Daoy (cell line): ENCODE data around the gene CPLX4. TPM values are rescaled to one million over a fixed set of nuclear protein-coding genes. Genes with fewer than 3 reads are reported as not detected.
A peak's percentile ranks its signal among the peaks of the same experiment; 100 is the strongest.

ENCODE experiments used
- DNase-seq: peaks from one replicate; pipeline ENCODE4 v3.0.0-alpha.2; 2015; ENCODE audit warnings: low read depth
- total RNA-seq: library from RNA; depleted of rRNA; stranded (reverse); fragments of >200 nt; shearing (Covaris generic); gene quantifications from 2 replicates; pipeline ENCODE4 v1.2.3, GENCODE V29; 2014

CPLX4 gene
- total RNA-seq, 1 experiment from 2014 or later, result not detected

DNA sequence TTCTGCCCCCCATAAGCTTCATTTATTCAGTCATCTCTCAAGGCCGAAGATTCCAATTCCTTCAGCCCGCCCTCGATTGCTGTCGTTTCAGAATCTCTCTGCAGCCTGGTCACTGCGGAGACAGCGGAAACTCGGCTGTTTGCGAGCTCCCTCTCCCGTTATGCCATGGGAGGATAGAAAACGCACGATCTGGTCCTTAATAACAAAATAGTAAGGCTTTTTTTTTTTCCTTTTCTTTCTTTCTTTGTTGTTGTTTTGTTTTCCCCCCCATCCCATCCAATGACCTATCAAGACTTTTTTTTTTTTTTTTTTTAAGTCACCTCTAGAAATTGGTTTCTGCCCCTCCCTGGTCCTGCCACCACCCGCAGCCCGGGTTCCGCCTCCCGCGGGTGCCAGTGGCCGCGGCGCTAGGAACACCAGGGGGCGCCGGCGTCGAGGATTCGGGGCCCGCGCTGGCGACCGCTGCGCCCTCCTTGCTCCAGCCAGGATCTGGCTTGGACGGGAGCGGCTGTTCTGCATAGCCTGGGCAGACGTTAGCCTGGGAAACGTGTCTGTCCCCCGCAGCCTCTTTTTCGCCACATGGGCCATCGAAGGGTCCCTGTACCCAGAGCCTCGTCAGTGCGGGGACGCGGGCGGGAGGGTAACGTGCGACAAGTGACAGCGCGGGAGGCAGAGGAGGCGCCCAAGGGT, 10.1 kb downstream of the CPLX4 start:
- peak; percentile 80 for DNase-seq

- DNase-seq, result no peak
Measured at GRCh38 chr18:59306640-59307039, 11.8 kb downstream of the CPLX4 start.

DNA sequence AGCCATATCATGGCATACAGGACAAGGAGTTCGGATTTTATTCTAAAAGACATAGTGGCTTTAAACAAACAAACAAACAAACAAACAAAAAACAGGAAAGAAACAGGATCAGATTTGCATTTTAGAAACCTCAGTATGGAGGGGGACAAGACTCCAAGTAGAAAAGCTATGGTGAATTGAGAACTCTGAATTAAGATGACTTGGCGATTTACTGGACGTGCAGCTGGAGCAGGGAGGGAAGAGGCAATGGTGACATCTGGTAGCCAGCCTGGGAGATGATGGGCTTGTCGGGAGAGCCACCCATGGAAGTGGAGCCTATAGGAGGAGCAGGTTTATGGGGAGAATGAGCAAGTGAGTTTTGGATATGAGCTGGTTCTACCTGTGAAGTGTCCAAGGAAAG, 13.2 kb downstream of the CPLX4 start:
- DNase-seq, result no peak

DNA sequence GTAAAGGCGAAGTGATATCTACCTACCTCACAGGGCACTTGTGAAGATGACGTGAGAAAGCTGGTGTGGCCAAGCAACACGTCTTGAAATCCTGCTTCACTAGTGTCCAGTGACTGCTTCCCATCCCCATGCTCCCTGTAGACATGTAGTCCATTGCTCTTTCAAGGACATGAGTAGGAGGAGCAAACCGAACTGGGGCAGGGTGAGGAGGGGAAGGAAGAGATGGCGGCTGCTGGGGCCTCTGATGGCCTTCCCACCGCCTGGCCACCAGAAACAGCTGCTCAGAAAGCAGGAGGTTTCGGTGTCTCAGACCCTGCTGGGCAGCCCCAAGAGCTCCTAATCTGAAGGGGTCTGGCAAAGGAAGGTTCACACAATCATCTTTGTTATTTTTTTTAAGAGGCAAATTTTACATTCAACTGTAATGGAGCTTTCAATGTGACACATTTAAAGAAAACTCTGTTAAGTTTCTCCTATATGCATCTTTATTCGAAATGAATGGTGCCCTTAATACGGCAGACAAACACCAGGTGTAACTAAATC, 14.7 kb downstream of the CPLX4 start:
- DNase-seq, result no peak

DNA sequence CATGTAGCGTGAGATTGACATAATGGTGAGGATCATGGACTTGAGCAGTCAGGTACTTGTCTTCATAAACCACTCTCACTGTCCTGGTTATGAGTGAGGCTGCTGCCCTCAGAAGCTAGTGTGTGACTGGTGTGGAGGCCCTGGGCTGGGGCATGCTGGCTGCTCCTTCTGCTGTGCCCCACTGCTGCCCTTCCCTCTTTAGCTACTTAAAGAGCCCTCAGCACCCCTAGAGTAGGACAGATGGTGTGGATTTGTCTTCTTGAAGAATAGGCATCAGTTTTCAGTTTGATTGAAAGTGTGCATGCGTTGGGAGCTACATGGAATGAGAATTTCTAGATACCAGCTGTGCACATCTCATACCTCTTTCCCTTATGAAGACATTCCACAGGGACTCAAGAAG, 15.4 kb downstream of the CPLX4 start:
- no peak for DNase-seq

- no peak for DNase-seq
Measured at GRCh38 chr18:59301929-59302328, 16.5 kb downstream of the CPLX4 start.

DNA sequence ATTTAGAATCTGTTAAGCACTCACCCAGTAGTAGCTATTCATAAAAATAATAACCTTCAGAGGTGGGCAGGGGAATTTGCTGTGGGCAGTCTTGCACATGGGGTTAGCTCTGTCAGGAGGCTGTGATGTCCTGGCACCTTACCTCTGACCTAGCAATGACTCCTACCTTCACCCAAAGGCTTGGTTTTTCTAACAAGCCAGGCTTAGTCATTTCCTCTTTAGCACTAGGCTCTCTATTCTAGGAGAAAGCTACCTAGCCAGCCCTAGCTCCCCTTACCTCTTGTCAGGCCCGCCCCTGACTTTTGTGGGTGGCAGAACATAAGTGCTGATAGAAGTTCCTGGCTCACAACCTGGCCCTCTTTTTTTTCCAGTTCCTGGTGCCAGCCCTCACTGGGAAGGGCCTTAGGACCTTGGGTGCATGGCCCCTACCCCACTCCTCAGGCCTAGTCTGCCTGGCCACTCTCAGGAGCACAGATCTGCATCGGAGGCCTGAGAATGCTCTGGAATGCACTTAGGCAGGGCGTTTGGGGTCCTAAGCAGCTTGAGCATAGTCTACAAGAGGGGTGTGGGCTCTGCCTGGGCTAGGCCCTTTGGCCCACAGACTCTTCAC, 17.7 kb downstream of the CPLX4 start:
- DNase-seq, result peak; percentile 68

DNA sequence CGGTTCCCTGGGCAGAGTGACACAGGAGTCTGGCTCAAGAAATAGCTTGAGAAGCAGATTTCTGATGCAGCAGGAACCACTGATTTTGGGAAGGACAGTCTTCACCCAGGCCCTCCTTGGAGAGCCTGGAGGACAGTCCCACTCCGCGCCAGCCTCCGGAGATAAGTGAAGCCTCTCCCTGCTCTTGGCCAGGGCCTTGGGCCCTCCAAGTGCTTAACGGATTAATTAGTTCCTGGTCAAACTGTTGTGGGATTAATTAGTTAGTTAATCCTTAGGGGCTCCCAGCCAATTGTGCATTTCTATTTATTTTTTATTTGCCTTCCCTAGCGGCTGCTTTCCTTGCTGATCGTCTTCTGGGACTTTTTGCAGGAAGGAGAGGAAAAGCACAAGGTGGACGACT, 19.6 kb downstream of the CPLX4 start:
- DNase-seq, result no peak

- DNase-seq, result no peak
Measured at GRCh38 chr18:59293317-59293716, 25.1 kb downstream of the CPLX4 start.

- no peak for DNase-seq
Measured at GRCh38 chr18:59286341-59286740, 32.1 kb downstream of the CPLX4 start.

DNA sequence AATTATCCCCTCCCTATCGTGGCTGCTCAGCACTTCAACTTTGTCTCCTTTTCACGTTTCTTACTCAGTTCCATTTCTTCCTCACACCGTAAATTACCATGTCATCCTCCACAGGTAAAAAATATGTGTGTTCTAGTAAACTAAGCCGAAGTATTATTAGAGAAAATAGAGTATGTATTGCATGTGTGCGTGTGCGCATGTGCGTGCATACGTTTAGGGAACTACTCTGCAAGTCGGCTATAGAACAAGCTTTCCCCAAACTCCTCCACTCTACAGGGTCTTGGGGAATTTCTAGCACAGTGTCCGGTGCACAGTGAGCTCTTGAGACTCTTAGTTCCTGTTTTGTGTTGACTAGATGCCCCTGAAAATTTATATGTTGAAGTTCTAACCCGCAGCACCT, 36.1 kb downstream of the CPLX4 start:
- no peak for DNase-seq

- DNase-seq, result no peak
Measured at GRCh38 chr18:59279722-59280121, 38.7 kb downstream of the CPLX4 start.

- DNase-seq, result no peak
Measured at GRCh38 chr18:59279193-59279592, 39.3 kb downstream of the CPLX4 start.

GRCh38 chr18:59278793-59279192, 39.7 kb downstream of the CPLX4 start:
- DNase-seq, result no peak

DNA sequence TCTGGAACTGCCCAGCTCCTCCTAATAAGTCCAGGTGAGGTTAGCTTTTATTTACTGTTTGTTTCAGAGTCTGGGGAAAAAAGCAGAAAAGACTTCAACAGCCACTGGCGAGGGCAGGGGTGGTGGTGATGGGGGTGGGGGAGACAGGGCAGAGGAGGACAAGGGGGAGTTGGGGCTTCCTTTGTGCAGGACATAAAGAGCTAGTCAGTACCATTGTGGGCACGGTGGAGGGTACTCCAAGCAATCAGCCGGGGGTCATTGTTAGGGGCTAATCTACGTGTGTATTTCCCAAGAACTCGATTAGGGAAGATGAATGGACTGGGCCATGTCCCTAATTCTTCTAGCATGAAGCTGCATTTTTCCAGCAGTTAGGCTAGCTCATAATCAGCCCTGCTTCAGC, 42.4 kb downstream of the CPLX4 start:
- DNase-seq, result no peak

- no peak for DNase-seq
Measured at GRCh38 chr18:59275406-59275949, 43.0 kb downstream of the CPLX4 start.

DNA sequence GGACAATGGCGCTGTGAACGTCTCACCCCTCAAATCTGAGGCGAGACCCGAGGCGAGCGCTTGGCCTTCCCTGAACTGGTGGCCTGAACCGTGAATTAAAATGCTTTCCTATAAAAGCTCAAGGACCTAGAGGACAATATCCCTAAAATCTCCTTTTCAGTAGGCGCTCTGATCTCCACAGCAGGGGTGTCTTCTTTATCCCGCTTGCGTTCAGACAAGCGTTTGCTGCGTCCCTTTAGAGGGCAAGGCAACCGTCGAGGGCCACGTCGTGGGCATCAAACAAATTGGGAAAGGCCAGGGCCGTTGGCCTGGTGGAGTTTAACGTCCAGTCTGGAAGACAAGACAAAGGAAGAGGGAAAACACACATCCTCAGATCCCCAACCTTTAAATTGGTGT, 43.9 kb downstream of the CPLX4 start:
- DNase-seq, result no peak

- DNase-seq, result no peak
Measured at GRCh38 chr18:59273759-59274532, 44.5 kb downstream of the CPLX4 start.

DNA sequence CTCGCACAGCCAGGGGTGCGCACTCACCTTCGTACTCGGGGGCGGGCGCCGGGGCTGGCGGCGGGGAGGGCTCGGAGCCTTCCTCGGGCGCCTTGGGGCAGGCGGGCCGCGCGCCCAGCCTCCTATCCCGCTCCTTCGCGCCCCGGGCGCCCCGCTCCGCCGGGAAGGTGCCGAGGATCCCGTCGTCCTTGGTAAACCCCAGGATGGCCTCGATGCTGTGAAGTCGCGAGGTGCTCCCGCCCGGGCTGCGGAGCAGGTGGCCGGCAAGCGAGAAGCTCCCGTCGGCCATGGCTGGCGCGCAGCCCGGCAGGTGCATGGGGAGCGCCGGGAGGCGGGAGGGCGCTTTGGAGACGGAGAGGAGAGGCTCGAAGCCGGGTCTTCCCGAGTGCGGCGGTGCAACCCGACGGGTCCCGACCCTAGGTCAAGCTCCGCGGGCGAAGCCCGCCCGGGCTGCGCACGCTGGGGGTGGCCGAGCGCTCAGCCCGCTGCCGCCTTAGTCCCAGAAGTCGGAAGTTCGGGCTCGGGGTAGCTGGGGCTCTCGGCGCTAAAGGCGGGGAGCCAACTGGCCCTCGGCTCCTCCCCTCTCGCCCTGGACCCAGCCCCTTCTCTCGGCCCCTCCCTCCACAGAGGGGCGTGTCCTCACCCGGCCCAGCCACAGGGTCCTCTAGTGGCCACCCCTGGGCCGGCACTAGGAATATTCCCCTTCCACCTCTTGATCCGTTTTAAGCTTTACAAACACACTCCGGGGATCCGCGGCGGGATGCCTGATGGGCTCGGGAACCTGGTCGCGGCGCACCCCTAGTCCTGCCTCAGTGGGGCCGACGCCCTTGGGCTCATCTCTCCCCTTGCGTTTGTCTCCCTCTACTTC, 45.3 kb downstream of the CPLX4 start, which contains the start of gene RAX:
Gene RAX, minus strand, starts transcription at position 564 of the 868 bp plus-strand sequence. Its CDS starts 248 bp downstream, at position 316.
- peak; percentile 83 for DNase-seq

DNA sequence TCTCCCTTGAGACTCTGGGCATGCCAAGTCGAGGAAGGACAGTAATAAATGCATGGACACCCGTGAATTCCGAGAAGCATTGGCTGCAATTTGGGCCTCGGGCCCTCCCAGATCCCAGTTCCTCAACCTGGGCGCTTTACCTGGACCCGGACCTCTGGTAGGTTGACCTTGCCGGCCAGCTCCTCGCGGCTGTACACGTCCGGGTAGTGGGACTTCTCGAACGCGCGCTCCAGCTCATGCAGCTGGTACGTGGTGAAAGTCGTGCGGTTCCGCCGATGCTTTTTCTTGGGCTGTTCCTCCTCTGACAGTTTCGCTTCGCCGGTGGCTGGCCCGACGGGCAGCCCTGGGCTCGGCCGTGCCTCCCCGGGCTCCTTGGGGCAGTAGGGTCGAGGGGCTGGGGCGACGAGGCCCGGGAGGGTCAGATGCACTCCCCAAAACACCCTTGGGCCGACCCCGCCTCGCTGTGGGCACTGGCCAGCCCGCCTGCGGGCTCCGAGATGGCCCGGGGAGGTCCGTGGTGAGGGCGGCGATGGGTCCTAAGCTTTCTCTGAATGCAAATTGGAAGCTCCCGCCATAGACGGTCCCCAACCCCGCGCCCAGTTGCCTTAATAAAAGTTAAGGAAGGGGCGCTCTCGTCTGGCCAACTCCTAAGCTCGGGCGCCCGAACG, 46.1 kb downstream of the CPLX4 start:
- no peak for DNase-seq
